ENCODE results near the gene COL26A1.
"Not testable (repeated sequence)": the region's sequence is repeated elsewhere in the genome, so short reads cannot be mapped to it uniquely, and the experiment has no call there.

Gene COL26A1

DNA sequence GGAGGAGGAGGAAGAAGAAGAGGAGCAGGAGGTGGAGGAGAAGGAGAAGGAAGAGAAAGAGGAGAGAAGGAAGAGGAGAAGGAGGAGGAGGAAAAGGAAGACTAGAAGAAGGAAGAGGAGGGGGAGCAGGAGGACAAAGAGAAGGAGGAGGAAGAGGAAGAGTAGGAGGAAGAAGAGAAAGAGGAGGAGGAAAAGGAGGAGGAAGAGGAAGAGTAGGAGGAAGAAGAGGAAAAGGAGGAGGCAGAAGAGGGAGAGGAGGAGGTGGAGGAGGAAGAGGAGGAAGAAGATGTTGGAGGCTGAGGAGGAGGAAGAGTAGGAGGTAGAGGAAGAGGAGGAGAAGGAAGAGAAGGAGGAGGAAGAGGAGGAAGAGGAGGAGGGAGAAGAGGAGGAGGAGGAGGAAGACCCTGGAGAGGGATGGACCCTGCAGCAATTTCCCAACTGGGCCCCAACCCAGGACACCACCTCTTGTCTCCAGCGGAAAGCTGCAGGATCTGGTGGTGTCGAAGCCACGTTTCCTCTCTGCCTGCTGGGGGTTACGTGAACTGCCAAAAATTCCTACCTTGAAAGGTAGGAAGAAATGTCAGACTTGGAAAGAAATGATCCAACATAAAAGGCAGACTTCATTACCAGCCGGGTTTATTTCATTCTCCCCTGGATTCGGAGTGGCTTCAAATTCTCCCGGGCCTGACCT, 38.9 kb downstream of the COL26A1 start:
- DNase-seq (ENCODE audit: low read depth, low spot score): no peak

DNA sequence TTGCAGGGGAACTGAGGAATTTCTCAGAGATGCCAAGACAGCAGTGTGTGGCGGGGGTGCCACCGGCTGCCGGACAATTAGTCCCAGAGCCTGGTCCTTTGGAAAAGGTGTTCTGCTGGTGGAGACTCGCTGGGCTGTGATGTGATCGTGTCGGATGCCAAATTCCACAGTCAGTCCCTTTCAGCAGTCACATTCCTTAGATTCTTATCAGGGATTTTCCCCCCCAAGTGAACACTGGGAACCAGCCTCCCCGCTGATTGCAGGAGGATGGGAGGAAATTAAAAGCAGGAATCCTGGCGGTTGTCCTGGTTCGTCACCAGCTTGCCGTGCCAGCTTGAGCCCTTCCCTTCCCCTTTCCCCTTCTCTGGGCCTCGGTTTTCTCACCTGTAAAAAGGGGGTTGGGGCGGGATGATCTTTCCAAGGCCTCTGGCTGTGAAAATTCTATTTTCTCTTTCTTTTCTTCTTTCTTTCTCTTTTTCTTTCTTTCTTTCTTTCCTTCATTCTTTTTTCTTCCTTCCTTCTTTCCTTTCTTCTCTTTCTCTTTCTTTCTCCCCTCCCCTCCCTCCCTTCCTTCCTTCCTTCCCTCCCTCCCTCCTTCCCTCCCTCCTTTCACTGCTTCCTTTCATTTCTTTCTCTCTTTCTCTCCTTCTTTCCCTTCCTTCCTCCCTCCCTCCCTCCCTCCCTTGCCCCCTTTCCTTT, 39.6 kb downstream of the COL26A1 start:
- DNase-seq (ENCODE audit: low read depth, low spot score): no peak

DNA sequence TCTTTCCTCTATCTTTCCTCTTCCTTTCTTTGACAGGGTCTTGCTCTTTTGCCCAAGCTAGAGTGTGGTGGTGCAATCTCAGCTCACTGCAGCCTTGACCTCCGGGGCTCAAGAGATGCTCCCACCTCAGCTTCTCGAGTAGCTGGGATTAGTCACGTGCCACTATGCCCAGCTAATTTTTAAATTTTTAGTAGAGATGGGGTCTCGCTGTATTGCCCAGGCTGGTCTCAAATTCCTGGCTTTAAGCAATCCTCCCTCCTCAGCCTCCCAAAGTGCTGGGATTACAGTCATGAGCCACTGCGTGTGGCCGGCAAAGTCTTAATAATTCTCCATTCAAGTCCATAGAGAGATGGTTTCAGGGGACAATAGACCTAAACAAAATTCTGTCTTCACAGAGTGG, 40.2 kb downstream of the COL26A1 start:
- no peak for DNase-seq (ENCODE audit: low read depth, low spot score)

DNA sequence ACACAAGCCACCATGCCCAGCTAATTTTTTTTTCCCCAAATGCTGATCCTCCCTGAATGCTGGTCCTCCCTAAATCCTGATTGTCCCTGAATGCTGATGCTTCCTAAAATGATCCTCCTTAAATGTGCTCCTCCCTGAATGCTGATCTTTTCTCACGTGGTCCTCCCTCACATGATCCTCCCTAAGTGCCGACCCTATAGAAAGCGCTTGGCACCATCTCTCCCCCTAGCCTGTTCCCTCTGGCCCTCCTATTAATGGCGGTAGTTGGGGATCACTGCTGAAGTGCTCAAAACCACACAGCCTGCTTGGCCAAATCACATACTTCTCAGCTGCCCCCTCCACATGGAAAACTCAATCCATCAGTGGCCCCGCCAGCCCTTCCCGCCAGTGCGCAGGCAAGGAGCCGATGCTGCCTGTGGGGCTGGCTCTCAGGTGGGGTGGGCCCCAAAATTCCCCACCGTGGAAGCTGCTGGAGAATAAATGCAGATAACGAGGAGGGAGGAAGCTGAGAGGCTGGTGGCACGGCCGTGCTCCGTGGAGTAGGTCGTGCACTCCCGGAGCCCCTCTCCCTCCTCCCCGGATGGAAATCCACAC, 42.9 kb downstream of the COL26A1 start:
- DNase-seq (ENCODE audit: low read depth, low spot score): no peak

DNA sequence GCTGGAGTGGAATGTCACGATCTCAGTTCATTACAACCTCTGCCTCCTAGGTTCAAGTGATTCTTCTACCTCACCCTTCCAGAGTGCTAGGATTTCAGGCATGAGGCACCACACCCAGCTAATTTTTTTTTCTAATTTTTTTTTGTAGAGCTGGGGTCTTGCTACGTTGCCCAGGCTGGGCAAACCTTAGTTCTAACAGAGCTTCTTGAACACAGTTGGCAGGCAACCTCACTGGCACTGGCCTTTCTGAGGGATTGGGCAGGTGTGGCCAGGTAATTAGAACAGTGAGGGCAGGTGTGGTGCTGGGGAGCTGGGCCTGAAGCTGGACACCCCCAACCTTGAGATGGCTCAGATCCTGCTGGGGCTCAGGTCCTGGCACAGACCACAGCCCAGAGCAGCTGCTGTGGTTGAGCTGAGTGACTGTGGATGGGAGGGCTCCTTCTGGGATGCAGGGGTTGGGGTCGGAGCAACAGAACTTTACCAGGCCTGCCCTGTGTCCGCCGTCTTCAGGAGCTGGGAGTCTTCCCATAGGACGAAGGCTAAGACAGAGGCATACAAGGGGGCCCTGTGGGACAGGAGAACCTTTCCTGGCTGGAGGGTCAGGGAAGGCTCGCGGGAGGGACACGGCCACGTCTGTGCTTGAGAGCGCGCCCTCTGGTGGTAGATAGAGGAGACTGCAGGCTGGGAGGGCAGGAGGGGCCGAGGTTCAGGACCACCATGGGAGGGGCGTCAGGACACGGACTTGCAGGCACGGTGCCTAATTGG, 48.2 kb downstream of the COL26A1 start:
- no peak for DNase-seq (ENCODE audit: low read depth, low spot score)

DNA sequence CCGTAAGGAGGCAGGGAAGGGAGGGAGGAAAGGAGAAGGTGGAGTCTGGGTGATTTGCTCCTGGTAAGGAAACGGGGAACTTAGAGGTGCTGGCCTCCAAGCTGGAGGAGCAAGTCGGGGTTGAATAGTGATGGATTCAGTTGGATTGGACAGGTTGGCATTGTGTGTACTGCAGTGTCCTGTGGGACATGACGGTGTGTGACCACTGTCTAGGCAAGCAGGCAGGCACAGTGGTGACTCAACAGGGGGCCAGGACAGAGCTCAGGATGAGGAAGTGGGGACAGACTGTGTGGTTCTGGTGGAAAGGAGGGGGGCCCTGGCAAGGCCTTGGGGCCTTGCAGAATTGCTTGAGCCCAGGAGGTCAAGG, 48.8 kb downstream of the COL26A1 start:
- DNase-seq (ENCODE audit: low read depth, low spot score): no peak

DNA sequence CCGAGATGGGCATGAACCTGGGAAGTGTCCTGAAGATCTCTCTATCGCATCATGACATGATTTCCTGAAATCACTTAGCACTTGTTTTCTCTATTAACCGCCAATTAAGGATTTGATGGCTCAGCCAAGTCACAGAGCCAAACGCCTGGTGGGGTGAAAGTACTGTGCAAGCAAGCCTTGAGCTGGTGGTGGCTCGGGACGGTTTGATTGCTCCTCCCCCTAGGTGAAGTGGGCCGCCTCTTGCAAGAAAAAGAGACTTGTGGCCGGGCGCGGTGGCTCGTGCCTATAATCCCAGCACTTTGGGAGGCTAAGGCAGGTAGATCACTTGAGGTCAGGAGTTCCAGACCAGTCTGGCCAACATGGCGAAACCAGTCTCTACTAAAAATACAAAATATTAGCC, 50.3 kb downstream of the COL26A1 start:
- no peak for DNase-seq (ENCODE audit: low read depth, low spot score)

DNA sequence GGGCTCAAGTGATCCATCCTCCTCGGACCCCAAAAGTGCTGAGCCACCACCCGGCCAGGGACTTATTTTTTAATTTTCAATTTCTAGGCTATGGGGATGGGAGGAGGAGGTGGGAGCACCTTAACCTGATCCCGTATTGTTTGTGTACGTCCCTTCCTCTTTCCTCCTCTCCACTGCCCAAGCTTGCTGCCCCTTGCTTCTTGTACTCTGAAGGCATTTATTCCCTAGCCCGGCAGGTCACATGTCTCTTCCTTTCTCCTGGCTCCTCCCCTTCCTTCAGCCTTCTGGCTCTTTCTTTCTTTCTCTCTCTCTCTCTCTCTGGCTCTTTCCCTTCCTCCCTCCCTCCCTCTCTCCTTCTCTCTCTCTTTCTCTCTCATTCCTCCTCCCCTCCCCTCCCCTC, 56.0 kb downstream of the COL26A1 start:
- no peak for DNase-seq (ENCODE audit: low read depth, low spot score)

DNA sequence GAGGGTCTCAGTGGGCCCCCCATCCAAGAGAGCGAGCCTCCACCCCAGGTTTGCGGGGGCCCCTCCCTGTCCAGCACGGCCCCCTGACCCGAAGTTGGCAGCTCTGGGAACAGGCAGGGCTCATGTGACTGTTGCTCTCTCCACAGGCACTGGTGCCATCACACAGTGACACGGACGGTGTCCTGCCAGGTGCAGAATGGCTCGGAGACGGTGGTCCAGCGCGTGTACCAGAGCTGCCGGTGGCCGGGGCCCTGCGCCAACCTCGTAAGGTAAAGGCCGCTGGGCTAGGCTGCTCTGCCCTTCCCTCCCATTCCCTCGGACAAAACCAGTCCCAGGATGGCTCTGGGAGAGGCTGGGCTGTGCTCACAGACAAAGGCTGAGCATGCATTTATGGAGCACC, 57.2 kb downstream of the COL26A1 start:
- no peak for DNase-seq (ENCODE audit: low read depth, low spot score)

DNA sequence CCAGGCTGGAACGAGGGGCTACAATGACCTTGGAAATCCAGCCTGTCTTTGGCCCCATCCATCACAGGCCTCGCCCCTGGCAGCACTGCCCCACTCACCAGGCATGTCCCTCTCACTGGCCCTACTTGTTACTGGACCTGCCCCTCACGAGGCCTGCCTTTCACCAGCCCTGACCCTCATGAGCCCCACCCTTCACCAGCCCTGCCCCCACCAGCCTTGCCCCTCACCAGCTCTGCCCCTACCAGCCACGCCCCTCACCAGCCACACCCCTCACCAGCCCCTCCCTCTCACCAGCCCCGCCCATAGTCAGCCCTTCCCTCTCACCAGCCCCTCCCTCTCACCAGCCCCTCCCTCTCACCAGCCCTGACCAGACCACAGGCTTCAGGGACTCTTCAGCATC, 57.8 kb downstream of the COL26A1 start:
- DNase-seq (ENCODE audit: low read depth, low spot score): no peak

DNA sequence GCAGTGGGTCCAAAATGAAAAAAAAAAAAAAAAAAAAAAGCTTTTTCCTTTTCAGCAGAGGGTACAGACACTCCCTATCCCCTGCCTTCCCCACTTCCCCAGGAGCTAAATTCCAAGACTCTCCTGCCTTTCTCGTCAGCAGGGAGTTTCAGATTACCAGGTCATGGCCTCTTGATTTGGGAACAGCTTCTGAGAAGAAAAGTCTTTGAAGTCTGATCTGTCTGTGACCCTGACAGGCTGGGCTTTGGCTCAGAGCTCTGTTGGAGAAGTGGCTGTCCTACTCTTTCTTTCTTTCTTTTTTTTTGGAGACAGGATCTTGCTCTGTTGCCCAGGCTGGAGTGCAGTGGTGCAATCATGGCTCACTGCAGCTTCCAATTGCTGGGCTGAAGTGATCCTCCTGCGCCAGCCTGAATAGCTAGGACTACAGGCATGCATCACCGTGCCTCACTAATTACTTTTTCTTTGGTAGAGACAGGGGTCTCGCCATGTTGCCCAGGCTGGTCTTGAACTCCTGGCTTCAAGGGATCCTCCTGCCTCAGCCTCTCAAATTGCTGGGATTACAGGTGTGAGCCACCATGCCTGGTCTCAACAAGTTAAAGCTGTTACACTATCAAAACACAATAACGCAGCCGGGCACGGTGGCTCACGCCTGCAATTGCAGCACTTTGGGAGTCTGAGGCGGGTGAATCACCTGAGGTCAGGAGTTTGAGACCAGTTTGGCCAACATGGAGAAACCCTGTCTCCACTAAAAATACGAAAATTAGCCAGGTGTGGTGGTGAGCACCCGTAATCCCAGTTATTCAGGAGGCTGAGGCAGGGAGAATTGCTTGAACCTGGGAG, 59.9 kb downstream of the COL26A1 start:
- no peak for DNase-seq (ENCODE audit: low read depth, low spot score)

DNA sequence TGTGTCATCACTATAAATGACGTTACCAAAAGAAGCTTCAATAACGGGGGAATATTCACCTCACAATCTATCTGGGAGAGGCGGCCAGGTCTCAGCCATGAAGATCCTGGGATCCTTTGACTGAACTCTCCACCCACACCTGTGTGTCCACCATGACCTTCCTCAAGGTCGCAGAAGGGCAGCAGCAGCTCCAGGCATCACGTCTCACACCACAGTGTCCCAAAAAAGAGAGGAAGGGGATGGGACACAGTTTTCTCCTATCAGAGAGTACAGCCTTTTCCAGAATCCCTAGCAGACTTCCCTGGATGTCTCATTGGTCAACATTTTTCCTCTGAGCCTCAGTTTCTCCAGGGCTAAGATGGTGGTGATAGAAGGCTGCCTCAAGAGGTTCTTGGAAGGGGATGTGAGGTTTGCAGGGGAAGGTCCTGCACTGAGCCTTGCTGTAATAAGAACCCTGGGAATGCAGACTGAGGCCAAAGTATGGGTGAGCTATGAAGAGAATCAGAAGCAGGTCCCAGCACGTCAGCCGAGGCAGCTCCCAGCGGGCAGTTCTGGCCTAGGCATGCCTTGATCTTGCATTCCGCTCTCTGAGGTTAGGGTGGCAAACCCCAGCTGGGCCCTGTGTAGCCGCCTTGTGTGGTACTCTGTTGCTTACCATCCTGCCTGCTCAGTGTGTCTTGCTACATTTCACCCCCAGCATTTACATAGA, 63.8 kb downstream of the COL26A1 start:
- no peak for DNase-seq (ENCODE audit: low read depth, low spot score)

DNA sequence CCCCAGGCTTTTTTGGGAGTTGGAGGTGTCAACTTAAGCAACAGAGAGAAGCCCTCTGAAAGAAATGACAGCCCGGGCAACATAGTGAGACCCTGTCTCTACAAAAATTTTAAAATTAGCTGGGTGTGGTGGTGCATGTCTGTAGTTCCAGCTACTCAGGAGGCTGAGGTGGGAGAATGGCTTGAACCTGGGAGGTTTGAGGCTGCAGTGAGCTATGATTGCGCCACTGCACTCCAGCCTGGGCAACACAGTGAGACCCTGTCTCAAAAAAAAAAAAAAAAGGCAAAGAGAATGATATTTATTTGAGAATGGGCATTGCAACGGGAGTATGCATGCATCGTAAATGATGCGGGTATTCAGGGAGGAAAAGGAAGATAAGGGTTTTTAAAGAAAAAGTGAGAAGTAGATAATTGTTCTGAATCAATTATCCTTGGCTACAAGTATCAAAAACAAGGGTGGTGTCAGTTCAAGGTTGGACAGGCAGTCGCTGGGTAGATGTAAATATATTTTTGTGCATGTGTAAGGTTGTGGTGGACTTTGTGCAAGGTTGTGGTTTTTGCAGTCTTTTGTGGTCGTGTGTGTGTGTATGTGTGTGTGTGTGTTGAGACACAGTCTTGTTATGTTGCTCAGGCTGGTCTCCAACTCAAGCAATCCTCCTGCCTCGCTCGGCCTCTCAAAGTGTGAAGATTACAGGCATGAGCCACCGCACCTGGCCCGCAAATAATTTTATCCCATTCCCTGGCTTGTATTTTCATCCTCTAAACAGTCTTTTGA, 65.6 kb downstream of the COL26A1 start:
- DNase-seq (ENCODE audit: low read depth, low spot score): no peak

DNA sequence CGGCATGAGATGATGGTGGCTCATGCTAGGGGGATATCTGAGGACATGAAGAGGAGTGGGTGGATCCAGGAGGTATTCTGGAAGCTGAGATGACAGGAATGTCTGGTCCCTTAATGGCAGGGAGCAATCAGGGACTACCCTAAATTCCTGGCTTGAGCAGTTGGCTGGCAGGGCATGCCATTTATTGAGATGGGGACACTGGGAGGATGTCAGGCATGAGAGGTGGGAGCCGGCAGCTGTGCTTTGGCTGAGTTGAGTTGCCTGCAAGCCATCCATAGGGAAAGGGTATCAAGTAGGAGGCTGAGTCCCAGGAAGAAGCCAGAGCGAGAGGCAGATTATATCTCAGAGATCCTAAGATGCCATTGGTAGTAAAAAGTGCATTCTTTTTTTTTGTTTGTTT, 69.6 kb downstream of the COL26A1 start:
- no peak for DNase-seq (ENCODE audit: low read depth, low spot score)

DNA sequence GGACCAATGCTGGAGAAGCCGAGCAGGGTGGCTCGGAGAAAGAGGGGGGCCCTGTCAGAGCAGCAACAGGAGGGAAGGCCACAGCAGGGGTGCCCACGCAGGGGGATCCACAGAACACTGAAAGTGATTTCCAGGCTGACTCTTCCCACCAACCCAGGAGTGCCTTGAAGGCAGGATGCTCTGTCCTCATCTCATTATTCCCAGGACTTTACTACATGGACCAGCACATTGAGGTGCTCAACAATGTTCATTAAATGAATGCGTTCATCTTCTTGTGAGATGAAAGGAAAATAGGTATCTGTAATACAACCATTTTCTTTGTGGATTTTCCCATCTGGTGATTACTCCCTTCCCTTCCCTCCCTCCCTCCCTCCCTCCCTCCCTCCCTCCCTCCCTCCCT, 71.0 kb downstream of the COL26A1 start:
- DNase-seq (ENCODE audit: low read depth, low spot score): no peak

DNA sequence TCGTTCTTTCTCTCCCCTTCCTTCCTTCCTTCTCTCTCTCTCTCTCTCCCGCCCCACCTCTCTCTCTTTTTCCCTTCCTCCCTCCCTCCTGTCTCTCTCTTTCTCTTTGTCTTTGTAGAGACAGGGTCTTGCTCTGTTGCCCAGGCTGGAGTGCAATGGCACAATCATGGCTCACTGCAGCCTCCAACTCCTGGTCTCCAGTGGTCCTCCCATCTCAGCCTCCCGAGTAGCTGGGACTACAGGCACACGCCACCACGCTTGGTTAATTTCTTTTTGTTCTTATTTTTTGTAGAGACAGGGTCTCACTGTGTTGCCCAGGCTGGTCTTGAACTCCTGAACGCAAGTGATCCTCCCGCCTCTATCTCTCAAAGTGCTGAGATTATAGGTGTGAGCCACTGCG, 71.5 kb downstream of the COL26A1 start:
- not testable (repeated sequence) for DNase-seq (ENCODE audit: low read depth, low spot score)

DNA sequence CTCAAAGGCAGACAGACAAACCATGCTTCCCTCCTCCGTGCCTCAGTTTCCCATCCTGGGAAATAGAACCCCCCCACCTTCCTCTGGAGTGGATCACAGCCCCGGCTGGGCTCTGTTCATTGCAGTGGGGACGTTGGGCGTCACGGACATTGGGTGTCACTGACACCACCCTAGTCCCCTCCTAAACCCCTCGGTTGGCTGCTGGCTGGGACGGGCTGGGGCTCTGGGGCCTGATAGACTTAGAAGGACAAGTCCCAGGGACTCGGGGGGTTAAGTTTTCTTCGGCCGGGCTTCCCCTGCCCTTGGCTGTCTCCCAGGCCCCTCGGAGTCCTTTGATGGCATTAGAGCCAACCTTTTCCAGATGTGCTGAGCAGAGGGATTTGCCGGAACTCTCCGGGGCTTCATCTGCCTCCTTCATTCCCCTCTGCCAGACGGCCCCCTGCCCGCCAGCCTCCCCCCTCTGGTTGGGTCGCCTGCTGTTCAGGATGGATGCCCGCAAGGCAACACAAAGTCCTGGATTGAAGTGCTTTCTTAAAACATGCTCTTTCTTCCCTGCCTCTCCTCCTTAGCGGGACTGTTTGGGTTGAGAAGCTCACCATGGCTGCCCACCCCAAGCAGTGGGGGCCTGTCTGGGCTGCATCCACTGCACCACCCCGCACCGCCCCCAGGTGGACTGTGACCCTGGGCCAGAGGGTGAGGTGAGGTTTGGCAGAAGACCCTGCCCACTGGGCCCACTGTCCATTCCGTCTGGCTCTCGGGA, 73.0 kb downstream of the COL26A1 start:
- DNase-seq (ENCODE audit: low read depth, low spot score): no peak

DNA sequence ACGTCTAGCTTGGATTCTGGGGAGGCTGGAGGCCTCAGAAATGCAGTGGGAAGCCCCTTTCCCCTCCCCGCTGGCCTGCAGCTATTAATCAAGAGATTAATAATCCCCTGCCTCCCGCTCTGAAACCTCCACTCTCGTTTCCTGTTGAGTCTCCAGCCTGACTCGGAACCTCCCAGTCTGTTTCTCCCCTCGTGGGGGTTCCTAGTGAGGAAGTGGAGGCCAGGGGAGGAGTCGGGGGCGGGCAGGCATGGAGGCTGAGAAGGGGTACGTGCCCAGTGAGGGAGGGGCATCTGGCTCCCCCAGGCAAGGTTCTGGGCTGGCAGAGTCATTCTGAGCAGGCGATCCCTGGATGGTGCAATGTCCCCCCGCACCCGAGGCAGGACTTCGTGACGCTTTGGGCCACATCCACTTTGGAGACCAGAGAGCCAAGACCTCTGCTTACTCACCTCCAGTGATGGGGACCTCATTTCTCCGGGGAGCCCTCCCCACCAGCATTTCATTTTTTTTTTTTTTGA, 73.6 kb downstream of the COL26A1 start:
- no peak for DNase-seq (ENCODE audit: low read depth, low spot score)

Measured in activated naive CD8-positive, alpha-beta T cell treated with anti-CD3 and anti-CD28 coated beads, Interleukin-2, amount 50 U/mL, for 16 hours (primary cell).